GM08714 (cell line): ENCODE measurements around the gene CPLANE2.

Source experiments
- H3K4me3 ChIP-seq: fragments of 200-500 bp; sonication (Bioruptor generic); 2 replicates; pipeline ENCODE4 v1.5.1; 2014; ENCODE audit warnings: mild to moderate bottlenecking, low read length, inconsistent platforms
- ZNF274 ChIP-seq: IDR thresholded peaks from 2 replicates; pipeline ENCODE4 v1.6.1; 2012; ENCODE audit warnings: mild to moderate bottlenecking, low read depth, low read length

Gene CPLANE2

GRCh38 chr1:16183179-16183578 lies 53.8 kb downstream of the CPLANE2 start:
- no peak overlapping the region for H3K4me3 ChIP-seq
- no peak for TF ChIP-seq ZNF274

GRCh38 chr1:16181887-16182719 lies 54.9 kb downstream of the CPLANE2 start:
- H3K4me3 ChIP-seq = no peak overlapping the region
- TF ChIP-seq ZNF274 = no peak
